C1 segment of cervical spinal cord (tissue), 14 donors: Measurements from ENCODE around the gene AIRE.
A peak's percentile ranks its signal among the peaks of the same experiment; 100 is the strongest.
"Not testable (repeated sequence)": the region's sequence is repeated elsewhere in the genome, so short reads cannot be mapped to it uniquely, and the experiment has no call there.

Experiments
- DNase-seq, 14 donors: peaks; one replicate each; lab custom pipeline; 2025; lab: John Stamatoyannopoulos, UW

AIRE gene

DNA sequence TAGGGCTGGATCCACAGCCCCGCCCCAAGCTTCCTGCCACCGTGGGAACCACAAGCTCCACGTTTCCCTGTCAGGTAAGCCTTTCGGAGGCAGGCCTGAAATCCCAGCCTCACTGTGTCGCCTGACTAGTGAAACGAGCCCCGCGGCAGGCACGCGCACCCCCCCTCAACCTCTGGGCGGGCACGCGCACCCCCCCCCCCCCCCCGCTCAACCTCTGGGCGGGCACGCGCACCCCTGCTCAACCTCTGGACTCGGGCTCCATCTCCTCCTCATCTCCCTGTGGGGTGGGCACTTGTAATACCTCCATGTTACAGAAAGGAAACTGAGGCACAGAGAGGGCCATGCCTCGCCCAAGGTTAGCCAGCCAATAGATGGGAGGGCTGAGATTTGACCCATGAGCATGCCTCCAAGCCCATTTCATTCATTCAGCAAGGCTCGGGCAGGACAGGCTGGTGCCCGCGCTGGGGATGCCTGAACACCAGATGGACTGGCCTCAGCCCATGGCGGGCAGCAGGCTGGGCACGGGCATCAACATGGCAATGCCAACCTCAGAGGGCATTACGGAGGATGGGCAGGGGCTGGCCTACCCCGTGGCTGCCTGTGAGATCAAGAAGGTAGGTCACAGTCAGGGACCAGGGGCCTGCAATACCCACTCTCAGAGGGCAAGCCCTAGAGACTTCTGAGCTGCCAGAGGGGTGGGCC lies 48.8 kb downstream of the AIRE start:
- DNase-seq, result peak in 1 of 14 donors; percentile 58

GRCh38 chr21:44335266-44336059 lies 49.8 kb downstream of the AIRE start:
- no peak for DNase-seq

- no peak for DNase-seq
Observed at GRCh38 chr21:44337449-44337848, 51.8 kb downstream of the AIRE start.

DNA sequence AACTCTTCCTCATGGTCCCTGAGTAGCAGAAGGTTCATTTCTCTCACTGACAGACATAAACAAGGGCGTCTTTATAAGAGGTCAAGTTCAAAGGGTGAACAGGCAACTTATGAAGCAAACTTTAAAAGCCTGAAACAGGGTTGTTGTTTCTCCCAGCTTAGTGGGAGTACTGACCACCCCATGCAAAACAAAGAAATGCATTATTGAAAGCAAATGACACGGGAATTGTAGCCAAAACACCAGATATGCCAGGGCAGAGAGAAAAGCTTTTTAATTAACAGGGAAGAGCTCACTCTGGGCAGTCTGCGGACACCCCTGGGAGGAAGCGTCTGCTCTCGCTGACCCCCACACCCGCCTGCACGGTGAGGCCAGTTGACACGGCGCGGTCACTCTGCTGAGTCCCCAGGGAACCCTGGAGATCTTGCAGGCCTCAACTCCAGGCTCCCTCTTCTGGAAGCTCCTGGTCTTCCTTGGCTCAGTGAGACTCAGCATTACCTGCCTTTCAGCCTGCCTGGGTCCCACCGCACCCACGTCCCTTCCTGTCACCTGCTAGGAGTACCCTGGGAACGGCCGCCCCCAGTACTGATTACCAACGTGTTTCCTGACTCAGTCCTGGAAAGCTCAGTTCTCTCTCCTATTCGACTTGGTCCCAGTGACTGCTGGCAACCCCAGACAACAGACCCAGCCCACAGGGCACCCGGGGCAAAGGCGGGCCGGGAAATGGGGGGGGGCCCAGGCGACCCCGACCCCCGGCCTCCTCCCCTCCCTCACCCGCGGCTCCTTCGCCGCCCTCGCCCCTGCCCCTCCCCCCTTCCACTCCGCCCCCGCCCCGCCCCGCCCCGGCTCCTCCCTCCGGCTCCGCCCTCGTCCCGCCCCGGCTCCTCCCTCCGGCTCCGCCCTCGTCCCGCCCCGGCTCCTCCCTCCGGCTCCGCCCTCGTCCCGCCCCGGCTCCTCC lies 52.5 kb downstream of the AIRE start:
- peak in 11 of 14 donors; percentile 46 to 82 (median 63) for DNase-seq

DNA sequence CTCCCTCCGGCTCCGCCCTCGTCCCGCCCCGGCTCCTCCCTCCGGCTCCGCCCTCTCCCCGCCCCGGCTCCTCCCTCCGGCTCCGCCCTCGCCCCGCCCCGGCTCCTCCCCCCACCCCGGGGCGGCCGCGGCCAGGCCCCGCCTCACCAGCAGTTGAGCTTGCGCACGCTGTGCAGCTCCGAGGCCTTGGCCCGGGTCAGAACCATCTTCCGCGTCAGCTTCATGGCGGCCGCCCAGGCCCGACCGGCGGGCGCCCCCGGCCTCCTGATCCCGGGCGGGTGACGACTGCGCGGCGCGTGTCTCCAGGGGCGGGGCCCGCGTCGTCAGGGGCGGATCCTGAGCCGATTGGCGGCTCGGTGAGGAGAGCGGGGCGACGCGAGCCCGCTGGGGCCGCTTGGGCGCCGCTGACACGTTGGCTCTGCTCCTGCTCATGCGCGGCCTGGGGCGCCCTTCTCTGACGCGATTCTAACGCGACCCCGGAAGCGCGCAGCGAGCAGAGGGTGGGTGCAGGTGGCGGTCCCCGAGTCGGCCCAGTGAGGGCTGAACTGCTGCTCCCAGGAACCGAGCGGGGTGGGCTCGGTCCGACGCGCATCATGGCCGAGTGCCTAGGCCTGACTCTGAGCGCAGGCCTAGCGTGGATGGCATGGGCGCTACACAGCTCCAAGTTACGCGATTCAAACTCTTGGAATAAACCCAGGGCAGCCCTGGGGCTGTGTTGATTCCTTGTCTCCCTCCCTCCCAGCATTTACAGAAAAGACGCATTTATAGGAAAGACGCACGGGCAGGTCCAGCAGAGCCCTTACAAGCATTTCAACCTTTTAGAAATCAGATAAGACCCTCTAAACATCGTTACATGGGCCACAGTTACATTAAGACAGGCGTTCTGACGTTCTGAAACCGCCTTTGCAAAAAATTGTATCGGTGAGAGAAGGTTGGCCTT lies 53.6 kb downstream of the AIRE start, which contains the start of gene CFAP410:
CFAP410 (minus strand) TSS at position 420 of the 940 bp plus-strand sequence; CDS start at position 224, 196 bp downstream.
- DNase-seq, result peak; percentile 48 to 96 (median 94)

GRCh38 chr21:44341726-44342458 lies 56.2 kb downstream of the AIRE start:
- not testable (repeated sequence) for DNase-seq

DNA sequence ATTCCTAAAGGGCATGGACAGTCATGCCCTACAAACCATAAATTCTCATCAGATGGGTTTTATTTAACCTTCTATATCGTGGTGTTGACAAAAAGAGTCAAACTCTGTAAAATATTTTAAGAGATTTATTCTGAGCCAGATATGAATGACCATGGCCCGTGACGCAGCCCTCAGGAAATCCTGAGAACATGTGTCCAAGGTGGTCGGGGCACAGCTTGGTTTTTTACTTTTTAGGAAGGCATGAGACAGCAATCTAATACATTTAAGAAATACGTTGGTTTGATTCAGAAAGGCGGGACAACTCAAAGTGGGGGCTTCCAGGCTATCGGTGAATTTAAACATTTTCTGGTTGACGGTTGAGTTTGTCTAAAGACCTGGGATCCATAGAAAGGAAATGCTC lies 57.3 kb downstream of the AIRE start:
- not testable (repeated sequence) for DNase-seq

- no peak for DNase-seq
Observed at GRCh38 chr21:44344541-44345183, 59.0 kb downstream of the AIRE start.

- no peak for DNase-seq
Observed at GRCh38 chr21:44345495-44345894, 59.8 kb downstream of the AIRE start.

- DNase-seq, result no peak
Observed at GRCh38 chr21:44347911-44348451, 62.3 kb downstream of the AIRE start.
